K562 (cell line): Measurements from ENCODE around the gene MED16. TPM values are rescaled to one million over a fixed set of nuclear protein-coding genes. Genes with fewer than 3 reads are reported as not detected.

Experiments used
- ARID3A ChIP-seq: IDR thresholded peaks from 2 replicates; pipeline ENCODE4 v1.6.1; 2012; ENCODE audit warnings: low read depth, low read length, improper control_type of control experiment, borderline replicate concordance
- ATF2 ChIP-seq: sonication (generic); formaldehyde crosslinking; IDR thresholded peaks from 2 replicates; pipeline ENCODE4 v1.8.1; 2022; ENCODE audit warnings: missing genetic modification reagents
- CREB1 ChIP-seq, 2 experiments: sonication (generic) in 1 of 2; formaldehyde crosslinking in 1 of 2; IDR thresholded peaks; 2 replicates each; pipeline versions ENCODE4 v1.6.1 to v1.8.0; 2012 to 2022; ENCODE audit warnings: inconsistent platforms in 1 of 2, mild to moderate bottlenecking in 1 of 2, missing genetic modification reagents in 1 of 2, moderate library complexity in 1 of 2
- DDX20 ChIP-seq: fragments of 450-650 bp; IDR thresholded peaks from 2 replicates; pipeline ENCODE4 v1.6.1; 2016; ENCODE audit warnings: missing genetic modification characterization, low read depth, mild to moderate bottlenecking, missing compliant biosample characterization, moderate library complexity
- DLX4 ChIP-seq: fragments of 250-450 bp; sonication (Bioruptor Pico); IDR thresholded peaks from 2 replicates; pipeline ENCODE4 v1.6.1; 2021; ENCODE audit warnings: mild to moderate bottlenecking
- ELF4 ChIP-seq: fragments of 450-650 bp; formaldehyde crosslinking; IDR thresholded peaks from 2 replicates; pipeline ENCODE4 v1.4.0; 2022; ENCODE audit warnings: missing genetic modification characterization
- FOXA1 ChIP-seq: fragments of 450-650 bp; IDR thresholded peaks from 2 replicates; pipeline ENCODE4 v1.6.1; 2016; ENCODE audit warnings: mild to moderate bottlenecking, borderline replicate concordance
- GATAD2A ChIP-seq: fragments of 450-650 bp; IDR thresholded peaks from 2 replicates; pipeline ENCODE4 v1.6.1; 2017
- HES1 ChIP-seq: fragments of 450-650 bp; IDR thresholded peaks from 2 replicates; pipeline ENCODE4 v1.6.1; 2016; ENCODE audit warnings: low read depth, mild to moderate bottlenecking, moderate library complexity
- HMBOX1 ChIP-seq: sonication (generic); IDR thresholded peaks from 2 replicates; pipeline ENCODE4 v1.6.1; 2016
- MLLT1 ChIP-seq, 2 experiments: fragments of 450-650 bp; IDR thresholded peaks; 2 replicates each; pipeline ENCODE4 v1.6.1; 2016
- MTF1 ChIP-seq: fragments of 250-450 bp; sonication (Bioruptor Pico); IDR thresholded peaks from 2 replicates; pipeline ENCODE4 v1.9.0; 2021; ENCODE audit warnings: moderate library complexity, mild to moderate bottlenecking, inconsistent platforms, borderline replicate concordance
- POLR2A ChIP-seq: fragments of 450-650 bp; conservative IDR thresholded peaks from 2 replicates; pipeline ENCODE4 v1.6.1; 2016
- PURB ChIP-seq: sonication (generic); formaldehyde crosslinking; IDR thresholded peaks from 2 replicates; pipeline ENCODE4 v1.9.0; 2021; ENCODE audit warnings: low read depth, mild to moderate bottlenecking, missing genetic modification reagents
- RFX7 ChIP-seq: fragments of 250-450 bp; sonication (Bioruptor Pico); IDR thresholded peaks from 2 replicates; pipeline ENCODE4 v1.5.1; 2021; ENCODE audit warnings: mild to moderate bottlenecking
- ZNF217 ChIP-seq: sonication (generic); formaldehyde crosslinking; IDR thresholded peaks from 2 replicates; pipeline ENCODE4 v1.8.0; 2022; ENCODE audit warnings: mild to moderate bottlenecking, missing genetic modification reagents
- ZNF23 ChIP-seq: fragments of 250-450 bp; sonication (Bioruptor Pico); IDR thresholded peaks from 2 replicates; pipeline ENCODE4 v1.4.0; 2020; ENCODE audit warnings: mild to moderate bottlenecking
- ZNF263 ChIP-seq: sonication (generic); formaldehyde crosslinking; IDR thresholded peaks from 2 replicates; pipeline ENCODE4 v1.8.0; 2022; ENCODE audit warnings: mild to moderate bottlenecking, missing genetic modification reagents, borderline replicate concordance
- ZNF316 ChIP-seq: fragments of 450-650 bp; IDR thresholded peaks from 2 replicates; pipeline ENCODE4 v1.6.1; 2016
- polyA plus RNA-seq, 8 experiments: library from polyadenylated mRNA; depleted of rRNA in 4 of 8; stranded (reverse) in 5 of 8; unstranded in 3 of 8; fragments of >200 nt; fragmentation: Nextera tagmentation in 2 of 8; fragmentation: Illumina TruSeq in 1 of 8; extraction: Ambion mirVana in 2 of 8; extraction: Trizol in 1 of 8; gene quantifications; 2 replicates each; pipeline versions ENCODE4 v1.2.1 to v1.2.3, GENCODE V29; 2011 to 2014; ENCODE audit warnings: inconsistent platforms in 1 of 8, missing spikeins in 1 of 8
- total RNA-seq, 7 experiments: library from RNA; depleted of rRNA in 6 of 7; stranded (reverse); fragments of >200 nt in 6 of 7; fragmentation: Illumina TruSeq in 2 of 7; extraction: Trizol in 2 of 7; gene quantifications; 2 replicates each; pipeline versions ENCODE4 v1.2.1 to v1.2.3, GENCODE V29; 2011 to 2021; ENCODE audit warnings: low replicate concordance in 1 of 7

Gene MED16
- total and polyA plus RNA-seq, 9 of the 15 experiments (the other 6 are each of a cell fraction or from before 2014, with no cell fraction given), result 0.89 to 59.9 (median 8.6) TPM

- no peak for TF ChIP-seq DLX4 (CRISPR knock-in tag)
- no peak for TF ChIP-seq DDX20
- peak; percentile 92 for TF ChIP-seq ZNF263 (CRISPR knock-in tag)
- TF ChIP-seq ELF4 (CRISPR knock-in tag), result peak; percentile 87
- TF ChIP-seq MTF1 (CRISPR knock-in tag), result no peak
- TF ChIP-seq ATF2 (CRISPR knock-in tag), result no peak
- TF ChIP-seq POLR2A, result peak; percentile 60; the same call in 1 of the 2 replicates
- TF ChIP-seq ARID3A, result peak; percentile 47; the same call in 1 of the 2 replicates
- peak; percentile 66; the same call in 1 of the 2 replicates for TF ChIP-seq GATAD2A
- TF ChIP-seq HES1, result 0 out of 2 replicates have a peak, but pooled peaks have one; percentile 22
- peak; percentile 73 for TF ChIP-seq CREB1 (IDR thresholded peaks at IDR 0.05)
- no peak; the same call in 1 of the 2 replicates for TF ChIP-seq CREB1 (CRISPR knock-in tag; IDR thresholded peaks at IDR 0.05)
- TF ChIP-seq ZNF316, result no peak
- no peak for TF ChIP-seq ZNF217 (CRISPR knock-in tag)
- TF ChIP-seq HMBOX1, result no peak
- no peak for TF ChIP-seq ZNF23
- no peak for TF ChIP-seq FOXA1
- TF ChIP-seq MLLT1 (IDR thresholded peaks at IDR 0.05), result no peak
- TF ChIP-seq RFX7 (CRISPR knock-in tag), result no peak
- TF ChIP-seq PURB (CRISPR knock-in tag), result no peak
These were observed 14.3 kb upstream of the MED16 start (continued) for GRCh38 chr19:907183-907853.
